Measurements from ENCODE around the gene ANKRD33B.

ANKRD33B gene

GRCh38 chr5:10576121-10576789 lies 12.4 kb downstream of the ANKRD33B start:
- no peak for TF ChIP-seq CTCF (conservative IDR thresholded peaks at IDR 0.05; ENCODE audit: control insufficient read depth, insufficient read depth, low read depth, low read length)
- H3K4me3 ChIP-seq (ENCODE audit: control insufficient read depth, low read depth, low read length) = no peak overlapping the region

GRCh38 chr5:10576790-10577189 lies 12.9 kb downstream of the ANKRD33B start:
- DNase-seq (ENCODE audit: low read depth) = no peak
- TF ChIP-seq CTCF (conservative IDR thresholded peaks at IDR 0.05; ENCODE audit: control insufficient read depth, insufficient read depth, low read depth, low read length) = no peak
- no peak overlapping the region for H3K4me3 ChIP-seq (ENCODE audit: control insufficient read depth, low read depth, low read length)

More at GRCh38 chr5:10576121-10576789, 12.4 kb downstream of the ANKRD33B start:
- no peak for DNase-seq (ENCODE audit: low read depth)

- no peak overlapping the region for H3K4me3 ChIP-seq (ENCODE audit: control insufficient read depth, low read depth, low read length)
- TF ChIP-seq CTCF (conservative IDR thresholded peaks at IDR 0.05; ENCODE audit: control insufficient read depth, insufficient read depth, low read depth, low read length) = no peak
- DNase-seq (ENCODE audit: low read depth) = peak; percentile 59
Observed at GRCh38 chr5:10577371-10578292, 13.8 kb downstream of the ANKRD33B start.

- no peak for TF ChIP-seq CTCF (conservative IDR thresholded peaks at IDR 0.05; ENCODE audit: control insufficient read depth, insufficient read depth, low read depth, low read length)
- DNase-seq (ENCODE audit: low read depth) = no peak
- no peak overlapping the region for H3K4me3 ChIP-seq (ENCODE audit: control insufficient read depth, low read depth, low read length)
Observed at GRCh38 chr5:10578293-10578665, 14.4 kb downstream of the ANKRD33B start.

GRCh38 chr5:10578869-10579268 lies 15.0 kb downstream of the ANKRD33B start:
- no peak for DNase-seq (ENCODE audit: low read depth)
- H3K4me3 ChIP-seq (ENCODE audit: control insufficient read depth, low read depth, low read length) = no peak overlapping the region
- no peak for TF ChIP-seq CTCF (conservative IDR thresholded peaks at IDR 0.05; ENCODE audit: control insufficient read depth, insufficient read depth, low read depth, low read length)

GRCh38 chr5:10579536-10580521 lies 16.0 kb downstream of the ANKRD33B start:
- DNase-seq (ENCODE audit: low read depth) = no peak
- no peak for TF ChIP-seq CTCF (conservative IDR thresholded peaks at IDR 0.05; ENCODE audit: control insufficient read depth, insufficient read depth, low read depth, low read length)
- H3K4me3 ChIP-seq (ENCODE audit: control insufficient read depth, low read depth, low read length) = no peak overlapping the region

Data from fibroblast of mammary gland (primary cell).